ENCODE results near the gene TFAP2D.

DNA sequence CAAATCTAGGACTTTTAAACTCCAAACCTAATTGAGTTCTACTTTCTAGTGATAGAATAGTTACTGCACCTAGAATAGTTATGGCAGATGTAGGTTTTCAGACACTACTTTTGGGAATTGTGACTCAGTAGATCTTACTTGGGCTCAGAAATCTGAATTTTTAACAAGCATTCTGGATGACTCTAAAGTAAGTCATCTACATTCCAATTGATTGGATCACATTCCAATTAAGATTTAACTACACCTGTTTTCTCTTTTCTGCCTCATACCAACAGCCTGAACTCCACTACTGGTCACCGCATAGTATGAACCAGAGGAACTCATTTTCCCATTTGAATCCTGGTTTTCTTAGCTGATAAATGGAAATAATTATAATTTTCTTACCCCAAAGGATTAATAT lies 49.5 kb upstream of the TFAP2D start:
- TF ChIP-seq EZH2 (IDR thresholded peaks at IDR 0.05; ENCODE audit: borderline replicate concordance, control insufficient read depth, low read depth, low read length) (no peak), POLR2A (IDR thresholded peaks at IDR 0.05; ENCODE audit: low read depth, low read length) (no peak), CREB1 (IDR thresholded peaks at IDR 0.05; ENCODE audit: low read depth) (no peak), ZNF207 (IDR thresholded peaks at IDR 0.05; ENCODE audit: borderline replicate concordance) (no peak)
- TF ChIP-seq, protein P1, sequence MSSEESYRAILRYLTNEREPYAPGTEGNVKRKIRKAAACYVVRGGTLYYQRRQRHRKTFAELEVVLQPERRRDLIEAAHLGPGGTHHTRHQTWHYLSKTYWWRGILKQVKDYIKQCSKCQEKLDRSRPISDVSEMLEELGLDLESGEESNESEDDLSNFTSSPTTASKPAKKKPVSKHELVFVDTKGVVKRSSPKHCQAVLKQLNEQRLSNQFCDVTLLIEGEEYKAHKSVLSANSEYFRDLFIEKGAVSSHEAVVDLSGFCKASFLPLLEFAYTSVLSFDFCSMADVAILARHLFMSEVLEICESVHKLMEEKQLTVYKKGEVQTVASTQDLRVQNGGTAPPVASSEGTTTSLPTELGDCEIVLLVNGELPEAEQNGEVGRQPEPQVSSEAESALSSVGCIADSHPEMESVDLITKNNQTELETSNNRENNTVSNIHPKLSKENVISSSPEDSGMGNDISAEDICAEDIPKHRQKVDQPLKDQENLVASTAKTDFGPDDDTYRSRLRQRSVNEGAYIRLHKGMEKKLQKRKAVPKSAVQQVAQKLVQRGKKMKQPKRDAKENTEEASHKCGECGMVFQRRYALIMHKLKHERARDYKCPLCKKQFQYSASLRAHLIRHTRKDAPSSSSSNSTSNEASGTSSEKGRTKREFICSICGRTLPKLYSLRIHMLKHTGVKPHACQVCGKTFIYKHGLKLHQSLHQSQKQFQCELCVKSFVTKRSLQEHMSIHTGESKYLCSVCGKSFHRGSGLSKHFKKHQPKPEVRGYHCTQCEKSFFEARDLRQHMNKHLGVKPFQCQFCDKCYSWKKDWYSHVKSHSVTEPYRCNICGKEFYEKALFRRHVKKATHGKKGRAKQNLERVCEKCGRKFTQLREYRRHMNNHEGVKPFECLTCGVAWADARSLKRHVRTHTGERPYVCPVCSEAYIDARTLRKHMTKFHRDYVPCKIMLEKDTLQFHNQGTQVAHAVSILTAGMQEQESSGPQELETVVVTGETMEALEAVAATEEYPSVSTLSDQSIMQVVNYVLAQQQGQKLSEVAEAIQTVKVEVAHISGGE (CRISPR knock-in tag; IDR thresholded peaks at IDR 0.05): no peak
- TF ChIP-seq, protein P2, sequence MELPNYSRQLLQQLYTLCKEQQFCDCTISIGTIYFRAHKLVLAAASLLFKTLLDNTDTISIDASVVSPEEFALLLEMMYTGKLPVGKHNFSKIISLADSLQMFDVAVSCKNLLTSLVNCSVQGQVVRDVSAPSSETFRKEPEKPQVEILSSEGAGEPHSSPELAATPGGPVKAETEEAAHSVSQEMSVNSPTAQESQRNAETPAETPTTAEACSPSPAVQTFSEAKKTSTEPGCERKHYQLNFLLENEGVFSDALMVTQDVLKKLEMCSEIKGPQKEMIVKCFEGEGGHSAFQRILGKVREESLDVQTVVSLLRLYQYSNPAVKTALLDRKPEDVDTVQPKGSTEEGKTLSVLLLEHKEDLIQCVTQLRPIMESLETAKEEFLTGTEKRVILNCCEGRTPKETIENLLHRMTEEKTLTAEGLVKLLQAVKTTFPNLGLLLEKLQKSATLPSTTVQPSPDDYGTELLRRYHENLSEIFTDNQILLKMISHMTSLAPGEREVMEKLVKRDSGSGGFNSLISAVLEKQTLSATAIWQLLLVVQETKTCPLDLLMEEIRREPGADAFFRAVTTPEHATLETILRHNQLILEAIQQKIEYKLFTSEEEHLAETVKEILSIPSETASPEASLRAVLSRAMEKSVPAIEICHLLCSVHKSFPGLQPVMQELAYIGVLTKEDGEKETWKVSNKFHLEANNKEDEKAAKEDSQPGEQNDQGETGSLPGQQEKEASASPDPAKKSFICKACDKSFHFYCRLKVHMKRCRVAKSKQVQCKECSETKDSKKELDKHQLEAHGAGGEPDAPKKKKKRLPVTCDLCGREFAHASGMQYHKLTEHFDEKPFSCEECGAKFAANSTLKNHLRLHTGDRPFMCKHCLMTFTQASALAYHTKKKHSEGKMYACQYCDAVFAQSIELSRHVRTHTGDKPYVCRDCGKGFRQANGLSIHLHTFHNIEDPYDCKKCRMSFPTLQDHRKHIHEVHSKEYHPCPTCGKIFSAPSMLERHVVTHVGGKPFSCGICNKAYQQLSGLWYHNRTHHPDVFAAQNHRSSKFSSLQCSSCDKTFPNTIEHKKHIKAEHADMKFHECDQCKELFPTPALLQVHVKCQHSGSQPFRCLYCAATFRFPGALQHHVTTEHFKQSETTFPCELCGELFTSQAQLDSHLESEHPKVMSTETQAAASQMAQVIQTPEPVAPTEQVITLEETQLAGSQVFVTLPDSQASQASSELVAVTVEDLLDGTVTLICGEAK (IDR thresholded peaks at IDR 0.05; ENCODE audit: borderline replicate concordance): no peak
- TF ChIP-seq, protein P3, sequence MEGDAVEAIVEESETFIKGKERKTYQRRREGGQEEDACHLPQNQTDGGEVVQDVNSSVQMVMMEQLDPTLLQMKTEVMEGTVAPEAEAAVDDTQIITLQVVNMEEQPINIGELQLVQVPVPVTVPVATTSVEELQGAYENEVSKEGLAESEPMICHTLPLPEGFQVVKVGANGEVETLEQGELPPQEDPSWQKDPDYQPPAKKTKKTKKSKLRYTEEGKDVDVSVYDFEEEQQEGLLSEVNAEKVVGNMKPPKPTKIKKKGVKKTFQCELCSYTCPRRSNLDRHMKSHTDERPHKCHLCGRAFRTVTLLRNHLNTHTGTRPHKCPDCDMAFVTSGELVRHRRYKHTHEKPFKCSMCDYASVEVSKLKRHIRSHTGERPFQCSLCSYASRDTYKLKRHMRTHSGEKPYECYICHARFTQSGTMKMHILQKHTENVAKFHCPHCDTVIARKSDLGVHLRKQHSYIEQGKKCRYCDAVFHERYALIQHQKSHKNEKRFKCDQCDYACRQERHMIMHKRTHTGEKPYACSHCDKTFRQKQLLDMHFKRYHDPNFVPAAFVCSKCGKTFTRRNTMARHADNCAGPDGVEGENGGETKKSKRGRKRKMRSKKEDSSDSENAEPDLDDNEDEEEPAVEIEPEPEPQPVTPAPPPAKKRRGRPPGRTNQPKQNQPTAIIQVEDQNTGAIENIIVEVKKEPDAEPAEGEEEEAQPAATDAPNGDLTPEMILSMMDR (IDR thresholded peaks at IDR 0.05 in 2 of 3, conservative IDR thresholded peaks at IDR 0.05 in 1 of 3; ENCODE audit: control insufficient read depth in 2 of 3, extremely low read depth in 1 of 3, insufficient read depth in 1 of 3, low read depth in 3 of 3, low read length in 3 of 3): no peak

All from GM12878 (cell line).